Raji (cell line): Measurements from ENCODE around the gene STK31.

ENCODE experiments used
- POLR2A ChIP-seq: IDR thresholded peaks from 2 replicates; pipeline ENCODE4 v1.6.1; 2011; ENCODE audit warnings: low read depth, low read length, control low read depth; ENCODE audit not compliant: insufficient read depth

The STK31 gene

GRCh38 chr7:23767514-23767913 is 57.5 kb downstream of the STK31 start:
- no peak for TF ChIP-seq POLR2A

- no peak for TF ChIP-seq POLR2A
These were observed 58.0 kb downstream of the STK31 start for GRCh38 chr7:23768022-23768421.

GRCh38 chr7:23783115-23783514 is 73.1 kb downstream of the STK31 start:
- TF ChIP-seq POLR2A = no peak

GRCh38 chr7:23787272-23787671 is 77.3 kb downstream of the STK31 start:
- TF ChIP-seq POLR2A = no peak

- TF ChIP-seq POLR2A = no peak
These were observed 78.8 kb downstream of the STK31 start for GRCh38 chr7:23788843-23789242.

GRCh38 chr7:23791721-23792120 is 81.7 kb downstream of the STK31 start:
- TF ChIP-seq POLR2A = no peak

- no peak for TF ChIP-seq POLR2A
These were observed 92.8 kb downstream of the STK31 start for GRCh38 chr7:23802720-23803397.

- TF ChIP-seq POLR2A = no peak
These were observed 94.7 kb downstream of the STK31 start for GRCh38 chr7:23804707-23805106.

GRCh38 chr7:23808421-23808820 is 98.4 kb downstream of the STK31 start:
- TF ChIP-seq POLR2A = no peak

- TF ChIP-seq POLR2A = no peak
These were observed 100.1 kb downstream of the STK31 start for GRCh38 chr7:23810099-23810498.

- TF ChIP-seq POLR2A = no peak
These were observed 101.5 kb downstream of the STK31 start for GRCh38 chr7:23811540-23811939.

GRCh38 chr7:23833405-23833804 is 123.4 kb downstream of the STK31 start:
- TF ChIP-seq POLR2A = no peak

GRCh38 chr7:23852135-23852534 is 142.1 kb downstream of the STK31 start:
- no peak for TF ChIP-seq POLR2A

- TF ChIP-seq POLR2A = no peak
These were observed 143.0 kb downstream of the STK31 start for GRCh38 chr7:23852988-23853387.

GRCh38 chr7:23863209-23863787 is 153.3 kb downstream of the STK31 start:
- no peak for TF ChIP-seq POLR2A

- no peak for TF ChIP-seq POLR2A
These were observed 155.0 kb downstream of the STK31 start for GRCh38 chr7:23864973-23865372.

- TF ChIP-seq POLR2A = no peak
These were observed 163.3 kb downstream of the STK31 start for GRCh38 chr7:23873306-23873705.
